ENCODE measurements around the gene CDK5.

GRCh38 chr7:151024435-151025056 lies 33.2 kb downstream of the CDK5 start, which contains the start of gene ATG9B:
- no peak for TF ChIP-seq CTCF (IDR thresholded peaks at IDR 0.05)
- no peak for TF ChIP-seq POLR2A (IDR thresholded peaks at IDR 0.05)

Measured in body of pancreas (tissue), 4 donors.